Stomach (tissue), 4 donors: ENCODE data around the gene ZNF644.

Source experiments
- EP300 ChIP-seq: sonication (generic); formaldehyde crosslinking; IDR thresholded peaks from one replicate; pipeline ENCODE4 v1.6.1; 2017; ENCODE audit warnings: antibody characterized with exemption
- POLR2A ChIP-seq, 4 donors: fragments of 450-650 bp; IDR thresholded peaks; one replicate each; pipeline ENCODE4 v1.6.1; 2016; ENCODE audit warnings: antibody characterized with exemption in 4 of 4, control low read depth in 2 of 4, mild to moderate bottlenecking in 1 of 4, moderate library complexity in 1 of 4
- POLR2AphosphoS5 ChIP-seq, 3 donors: sonication (generic); formaldehyde crosslinking; IDR thresholded peaks; one replicate each; pipeline ENCODE4 v1.6.1; 2016; ENCODE audit warnings: antibody characterized with exemption in 3 of 3
- TF ChIP-seq, protein P1 (sequence below), 7 experiments: fragments of 450-650 bp in 4 of 7; fragments of 200-600 bp in 3 of 7; sonication (generic) in 3 of 7; IDR thresholded peaks; one replicate each; pipeline ENCODE4 v1.5.1; 2016 to 2019; ENCODE audit warnings: antibody characterized with exemption in 7 of 7, control low read depth in 2 of 7, mild to moderate bottlenecking in 1 of 7

- TF ChIP-seq, protein P1, sequence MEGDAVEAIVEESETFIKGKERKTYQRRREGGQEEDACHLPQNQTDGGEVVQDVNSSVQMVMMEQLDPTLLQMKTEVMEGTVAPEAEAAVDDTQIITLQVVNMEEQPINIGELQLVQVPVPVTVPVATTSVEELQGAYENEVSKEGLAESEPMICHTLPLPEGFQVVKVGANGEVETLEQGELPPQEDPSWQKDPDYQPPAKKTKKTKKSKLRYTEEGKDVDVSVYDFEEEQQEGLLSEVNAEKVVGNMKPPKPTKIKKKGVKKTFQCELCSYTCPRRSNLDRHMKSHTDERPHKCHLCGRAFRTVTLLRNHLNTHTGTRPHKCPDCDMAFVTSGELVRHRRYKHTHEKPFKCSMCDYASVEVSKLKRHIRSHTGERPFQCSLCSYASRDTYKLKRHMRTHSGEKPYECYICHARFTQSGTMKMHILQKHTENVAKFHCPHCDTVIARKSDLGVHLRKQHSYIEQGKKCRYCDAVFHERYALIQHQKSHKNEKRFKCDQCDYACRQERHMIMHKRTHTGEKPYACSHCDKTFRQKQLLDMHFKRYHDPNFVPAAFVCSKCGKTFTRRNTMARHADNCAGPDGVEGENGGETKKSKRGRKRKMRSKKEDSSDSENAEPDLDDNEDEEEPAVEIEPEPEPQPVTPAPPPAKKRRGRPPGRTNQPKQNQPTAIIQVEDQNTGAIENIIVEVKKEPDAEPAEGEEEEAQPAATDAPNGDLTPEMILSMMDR (IDR thresholded peaks at IDR 0.05), result no peak
- TF ChIP-seq EP300, result no peak
- TF ChIP-seq POLR2AphosphoS5 (IDR thresholded peaks at IDR 0.05), result no peak
- TF ChIP-seq POLR2A (IDR thresholded peaks at IDR 0.05), result no peak
Measured at GRCh38 chr1:90987841-90988240, 34.0 kb downstream of the ZNF644 start.
